IMR-90 (cell line): Measurements from ENCODE around the gene ANKRD11. TPM values are rescaled to one million over a fixed set of nuclear protein-coding genes. Genes with fewer than 3 reads are reported as not detected.

Experiments used
- ATAC-seq: fragments of 200-7000 bp; cut with Tn5 transposase; 2 replicates; pipeline ENCODE4 v1.9.1; 2020; ENCODE audit warnings: low read depth, mild to moderate bottlenecking, moderate library complexity
- BruUV-seq: library from RNA; stranded (reverse); fragments of 400-500 nt; replicated peaks from 2 replicates; lab custom pipeline; 2021; lab: Mats Ljungman, UMichigan
- CTCF ChIA-PET: fragments of 300-600 bp; formaldehyde crosslinking; extraction: SDS; loops from one replicate; lab custom pipeline; 2021; ENCODE audit warnings: antibody characterized with exemption; lab: Yijun Ruan, JAX
- POLR2A ChIA-PET: fragments of 300-600 bp; sonication (Branson Sonifier 250); formaldehyde crosslinking; loops from one replicate; lab custom pipeline; 2022; ENCODE audit warnings: antibody characterized with exemption; ENCODE audit not compliant: unreplicated experiment; lab: Charles Lee
- DNase-seq: peaks from one replicate; pipeline ENCODE4 v3.0.0; 2013
- H2AFZ ChIP-seq: replicated peaks from 2 replicates; pipeline ENCODE3; 2013; ENCODE audit warnings: low read length, mild to moderate bottlenecking; ENCODE audit not compliant: poor library complexity
- H2AK5ac ChIP-seq: 2 replicates; pipeline ENCODE4 v1.6.1; 2013; ENCODE audit warnings: low read depth, low read length, inconsistent platforms
- H2AK9ac ChIP-seq: replicated peaks from 2 replicates; pipeline ENCODE3; 2013; ENCODE audit warnings: mild to moderate bottlenecking, low read depth, low read length, moderate library complexity; ENCODE audit not compliant: poor library complexity
- H2BK120ac ChIP-seq: 2 replicates; pipeline ENCODE4 v1.6.1; 2013; ENCODE audit warnings: low read depth, low read length, inconsistent platforms
- H2BK15ac ChIP-seq: 3 replicates; pipeline ENCODE4 v1.6.1; 2013; ENCODE audit warnings: low read depth, low read length, inconsistent platforms
- H2BK20ac ChIP-seq: 2 replicates; pipeline ENCODE4 v1.6.1; 2013; ENCODE audit warnings: low read depth, mild to moderate bottlenecking, inconsistent platforms, low read length, moderate library complexity
- H2BK5ac ChIP-seq: 2 replicates; pipeline ENCODE4 v1.6.1; 2013; ENCODE audit warnings: mild to moderate bottlenecking, low read depth, low read length, inconsistent platforms; ENCODE audit not compliant: poor library complexity, severe bottlenecking
- H3K14ac ChIP-seq: replicated peaks from 2 replicates; pipeline ENCODE4 v1.6.1; 2013; ENCODE audit warnings: low read depth, low read length, inconsistent platforms
- H3K18ac ChIP-seq: 2 replicates; pipeline ENCODE4 v1.6.1; 2013; ENCODE audit warnings: low read depth, low read length, control low read depth
- H3K23ac ChIP-seq: 2 replicates; pipeline ENCODE4 v1.6.1; 2013; ENCODE audit warnings: low read depth, low read length, inconsistent platforms
- H3K27ac ChIP-seq: 2 replicates; pipeline ENCODE4 v1.5.1; 2013; ENCODE audit warnings: mild to moderate bottlenecking, control low read depth, low read length; ENCODE audit not compliant: insufficient read depth
- H3K27me3 ChIP-seq: 2 replicates; pipeline ENCODE4 v1.6.1; 2013; ENCODE audit warnings: low read length; ENCODE audit not compliant: control insufficient read depth, insufficient read depth
- H3K36me3 ChIP-seq: 2 replicates; pipeline ENCODE4 v1.6.1; 2013; ENCODE audit warnings: low read length, mixed read lengths; ENCODE audit not compliant: control insufficient read depth, insufficient read depth
- H3K4ac ChIP-seq: 2 replicates; pipeline ENCODE4 v1.6.1; 2013; ENCODE audit warnings: low read depth, low read length, inconsistent platforms
- H3K4me1 ChIP-seq: 2 replicates; pipeline ENCODE4 v1.6.1; 2013; ENCODE audit warnings: low read length, mixed read lengths; ENCODE audit not compliant: control insufficient read depth, insufficient read depth
- H3K4me2 ChIP-seq: 2 replicates; pipeline ENCODE4 v1.6.1; 2013; ENCODE audit warnings: low read depth, mild to moderate bottlenecking, control low read depth, low read length, moderate library complexity
- H3K4me3 ChIP-seq: 2 replicates; pipeline ENCODE4 v1.5.1; 2013; ENCODE audit warnings: low read depth, mild to moderate bottlenecking, control low read depth, low read length, moderate library complexity; ENCODE audit not compliant: insufficient read depth
- H3K56ac ChIP-seq: 2 replicates; pipeline ENCODE4 v1.6.1; 2013; ENCODE audit warnings: low read length, inconsistent platforms; ENCODE audit not compliant: insufficient read depth; ENCODE audit errors: extremely low read depth
- H3K79me1 ChIP-seq, 2 experiments: 2 replicates each; pipeline ENCODE4 v1.6.1; 2013; ENCODE audit warnings: low read length in 2 of 2, inconsistent platforms in 1 of 2, low read depth in 1 of 2
- H3K9ac ChIP-seq: 2 replicates; pipeline ENCODE4 v1.6.1; 2013; ENCODE audit warnings: low read depth, low read length, control low read depth
- H3K9me1 ChIP-seq: 2 replicates; pipeline ENCODE4 v1.6.1; 2013; ENCODE audit warnings: low read length, inconsistent platforms; ENCODE audit not compliant: insufficient read depth
- H3K9me3 ChIP-seq: 2 replicates; pipeline ENCODE4 v1.6.1; 2013; ENCODE audit warnings: low read length; ENCODE audit not compliant: control insufficient read depth, insufficient read depth
- H4K20me1 ChIP-seq: 2 replicates; pipeline ENCODE4 v1.6.1; 2013; ENCODE audit warnings: low read length, inconsistent platforms; ENCODE audit not compliant: insufficient read depth
- H4K5ac ChIP-seq: 2 replicates; pipeline ENCODE4 v1.6.1; 2013; ENCODE audit warnings: mild to moderate bottlenecking, low read depth, low read length, control low read depth
- H4K8ac ChIP-seq, 2 experiments: 2 replicates each; pipeline ENCODE4 v1.6.1; 2013; ENCODE audit warnings: low read depth in 2 of 2, low read length in 2 of 2, control low read depth in 1 of 2, inconsistent platforms in 1 of 2
- H4K91ac ChIP-seq: 2 replicates; pipeline ENCODE4 v1.6.1; 2013; ENCODE audit warnings: low read depth, low read length, inconsistent platforms; ENCODE audit not compliant: insufficient read depth
- BHLHE40 ChIP-seq: fragments of 150-350 bp; IDR thresholded peaks from 2 replicates; pipeline ENCODE4 v1.6.1; 2016; ENCODE audit warnings: mild to moderate bottlenecking, low read depth, low read length
- MAZ ChIP-seq: IDR thresholded peaks from 2 replicates; pipeline ENCODE4 v1.6.1; 2012; ENCODE audit warnings: low read depth, mild to moderate bottlenecking, low read length, improper control_type of control experiment, moderate library complexity, borderline replicate concordance
- WGBS, 2 experiments: methylation state at CpG; one replicate each; pipeline versions ENCODE4 v1.1.5 to v1.1.7; 2013; ENCODE audit warnings: missing lambda C conversion rate in 2 of 2; ENCODE audit not compliant: insufficient read length in 1 of 2; ENCODE audit errors: extremely low coverage in 2 of 2; 5-methylcytosine and 5-hydroxymethylcytosine counted together
- dilution Hi-C: fragments of 300-500 bp; cut with HindIII; formaldehyde crosslinking; loops from one replicate; pipeline ENCODE4 v1.14.3; 2018; ENCODE audit warnings: low sequenced_read_pairs; ENCODE audit not compliant: unreplicated experiment
- in situ Hi-C: fragments of 300-500 bp; cut with MboI; formaldehyde crosslinking; loops from 3 replicates; pipeline ENCODE4 v1.14.3; 2019; ENCODE audit warnings: low sequenced_read_pairs, inconsistent platforms, mixed read lengths
- intact Hi-C: fragments of 100-400 bp; cut with micrococcal nuclease; formaldehyde crosslinking; loops from 2 replicates; pipeline ENCODE4 v1.10.0; 2022
- polyA plus RNA-seq, 3 experiments: library from polyadenylated mRNA; depleted of rRNA; stranded (reverse); fragments of >200 nt; gene quantifications; 2 replicates each; pipeline ENCODE4 v1.2.3, GENCODE V29; 2012; ENCODE audit warnings: low replicate concordance in 1 of 3
- total RNA-seq: library from RNA; depleted of rRNA; stranded (reverse); fragments of >200 nt; gene quantifications from 2 replicates; pipeline ENCODE4 v1.2.3, GENCODE V29; 2012
- TF ChIP-seq, protein P1 (sequence below): conservative IDR thresholded peaks from 2 replicates; pipeline ENCODE4 v1.5.1; 2012; ENCODE audit warnings: mild to moderate bottlenecking, low read depth, low read length, improper control_type of control experiment

ANKRD11 gene
- total and polyA plus RNA-seq, 2 of the 4 experiments (the other 2 are of a cell fraction), result 46.8 to 71.9 TPM

DNA sequence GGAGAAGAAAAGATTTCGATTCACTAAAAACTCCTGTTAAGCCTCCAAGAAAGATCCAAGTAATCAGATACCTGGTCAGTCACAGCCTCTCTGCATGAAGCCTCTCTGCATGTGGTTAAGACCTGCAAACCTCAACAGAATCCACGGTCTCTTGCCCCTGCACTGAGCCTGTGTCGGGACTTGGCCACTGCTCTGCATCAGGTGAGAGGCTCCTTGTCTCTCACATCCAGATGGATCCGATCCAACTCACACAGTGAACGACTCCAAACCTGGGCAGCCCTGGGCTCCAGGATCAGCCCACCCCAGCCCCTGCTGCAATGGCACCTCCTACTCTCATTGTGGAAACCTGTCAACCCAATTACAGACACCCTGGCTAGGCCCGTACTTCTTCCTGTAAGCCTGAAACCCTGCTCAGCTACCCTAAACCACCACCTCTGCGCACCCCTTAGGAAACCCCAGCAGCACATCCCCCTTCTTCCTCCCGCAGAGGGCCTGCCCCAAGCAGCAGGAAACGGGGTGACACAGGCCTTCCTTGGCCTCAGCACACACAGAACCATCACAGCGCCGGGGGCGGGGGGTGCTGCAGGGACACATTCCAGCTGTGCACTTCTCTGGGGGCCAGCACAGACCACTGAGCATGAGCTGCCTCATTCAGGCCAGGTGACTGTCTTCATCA, 129.5 kb downstream of the ANKRD11 start:
- no peak overlapping the region for H3K4me2 ChIP-seq
- no peak overlapping the region for H2AK5ac ChIP-seq
- no peak overlapping the region for H2BK15ac ChIP-seq
- dilution Hi-C loops, result no loop called here
- TF ChIP-seq BHLHE40 (no peak), MAZ (0 out of 2 replicates have a peak, but pooled peaks have one; percentile 6)
- TF ChIP-seq, protein P1, sequence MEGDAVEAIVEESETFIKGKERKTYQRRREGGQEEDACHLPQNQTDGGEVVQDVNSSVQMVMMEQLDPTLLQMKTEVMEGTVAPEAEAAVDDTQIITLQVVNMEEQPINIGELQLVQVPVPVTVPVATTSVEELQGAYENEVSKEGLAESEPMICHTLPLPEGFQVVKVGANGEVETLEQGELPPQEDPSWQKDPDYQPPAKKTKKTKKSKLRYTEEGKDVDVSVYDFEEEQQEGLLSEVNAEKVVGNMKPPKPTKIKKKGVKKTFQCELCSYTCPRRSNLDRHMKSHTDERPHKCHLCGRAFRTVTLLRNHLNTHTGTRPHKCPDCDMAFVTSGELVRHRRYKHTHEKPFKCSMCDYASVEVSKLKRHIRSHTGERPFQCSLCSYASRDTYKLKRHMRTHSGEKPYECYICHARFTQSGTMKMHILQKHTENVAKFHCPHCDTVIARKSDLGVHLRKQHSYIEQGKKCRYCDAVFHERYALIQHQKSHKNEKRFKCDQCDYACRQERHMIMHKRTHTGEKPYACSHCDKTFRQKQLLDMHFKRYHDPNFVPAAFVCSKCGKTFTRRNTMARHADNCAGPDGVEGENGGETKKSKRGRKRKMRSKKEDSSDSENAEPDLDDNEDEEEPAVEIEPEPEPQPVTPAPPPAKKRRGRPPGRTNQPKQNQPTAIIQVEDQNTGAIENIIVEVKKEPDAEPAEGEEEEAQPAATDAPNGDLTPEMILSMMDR, result no peak
- no peak overlapping the region for H3K56ac ChIP-seq
- H2BK20ac ChIP-seq, result no peak overlapping the region
- H3K9me3 ChIP-seq, result no peaks in the 10 kb centered on the region
- no peak overlapping the region for H4K91ac ChIP-seq
- DNase-seq (no peak), ATAC-seq (no peak)
- no peak overlapping the region for H3K27ac ChIP-seq
- in situ Hi-C loops, result no loop called here
- H4K5ac ChIP-seq, result no peak overlapping the region
- BruUV-seq, result no TSS peak
- H2BK5ac ChIP-seq, result no peak overlapping the region
- H3K27me3 ChIP-seq, result no peaks in the 10 kb centered on the region
- H4K8ac ChIP-seq, result no peak overlapping the region
- H3K23ac ChIP-seq, result peak overlapping the region; percentile 20; the same call in 1 of the 2 replicates
- H3K9ac ChIP-seq, result no peak overlapping the region
- H3K14ac ChIP-seq, result 0 out of 2 replicates have a peak overlapping the region, but pooled peaks have one; percentile 3
- H3K4me1 ChIP-seq, result peaks cover 40% of the 10 kb centered on the region
- peaks cover 2% of the 10 kb centered on the region for H3K36me3 ChIP-seq
- no peak overlapping the region for H2AFZ ChIP-seq
- peaks cover 70% of the 10 kb centered on the region for H3K9me1 ChIP-seq
- H3K4ac ChIP-seq, result no peak overlapping the region
- 41% methylated on average over 5 of the region's 12 CpGs; no CpG with 5 or more reads in 1 of the 2 experiments for WGBS, 2 experiments
- POLR2A ChIA-PET, result no interaction called here
- no peak overlapping the region for H2AK9ac ChIP-seq
- H3K4me3 ChIP-seq, result no peak overlapping the region
- H2BK120ac ChIP-seq, result no peak overlapping the region
- CTCF ChIA-PET, result interaction anchor here (0.6 kb wide), 1 partner anchor 8 kb away, joined by 3 read pairs; no protein-coding TSS in a partner anchor
- H4K20me1 ChIP-seq, result peaks cover 97% of the 10 kb centered on the region
- intact Hi-C loops, result no loop called here
- H3K18ac ChIP-seq, result no peak overlapping the region
- H3K79me1 ChIP-seq, result peaks cover 21 to 89% of the 10 kb centered on the region in 2 experiments
